Measurements from ENCODE around the gene ACAT2.
"Not testable (repeated sequence)": the region's sequence is repeated elsewhere in the genome, so short reads cannot be mapped to it uniquely, and the experiment has no call there.

Gene ACAT2

DNA sequence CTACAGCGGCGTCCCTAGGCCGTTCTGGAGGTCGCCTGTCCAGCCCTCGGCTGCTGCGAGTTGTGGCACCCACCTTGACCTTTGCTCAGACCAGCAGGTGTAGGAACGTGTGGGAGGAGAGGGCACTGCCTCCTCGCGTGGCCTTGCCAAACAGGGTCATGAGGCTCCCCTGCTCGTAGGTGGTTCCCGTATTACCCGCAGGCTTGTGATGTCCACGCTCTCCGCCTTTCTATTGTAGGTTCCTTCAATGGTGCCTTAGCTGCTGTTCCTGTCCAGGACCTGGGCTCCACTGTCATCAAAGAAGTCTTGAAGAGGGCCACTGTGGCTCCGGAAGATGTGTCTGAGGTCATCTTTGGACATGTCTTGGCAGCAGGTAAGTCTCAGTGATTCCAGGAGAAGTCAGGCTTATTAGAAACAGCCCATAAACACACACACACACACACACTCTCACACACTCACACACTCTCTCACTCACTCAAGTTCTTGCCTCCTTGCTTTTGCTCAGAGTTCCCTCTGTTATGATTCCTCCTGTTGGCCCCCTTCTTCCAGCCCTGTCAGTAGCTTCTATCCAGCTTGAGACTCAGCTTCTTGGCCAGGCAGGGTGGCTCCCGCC lies 942 bp downstream of the ACAT2 start:
- in situ Hi-C loops (cut with MboI; ENCODE audit: low sequenced_read_pairs), result no loop called here

DNA sequence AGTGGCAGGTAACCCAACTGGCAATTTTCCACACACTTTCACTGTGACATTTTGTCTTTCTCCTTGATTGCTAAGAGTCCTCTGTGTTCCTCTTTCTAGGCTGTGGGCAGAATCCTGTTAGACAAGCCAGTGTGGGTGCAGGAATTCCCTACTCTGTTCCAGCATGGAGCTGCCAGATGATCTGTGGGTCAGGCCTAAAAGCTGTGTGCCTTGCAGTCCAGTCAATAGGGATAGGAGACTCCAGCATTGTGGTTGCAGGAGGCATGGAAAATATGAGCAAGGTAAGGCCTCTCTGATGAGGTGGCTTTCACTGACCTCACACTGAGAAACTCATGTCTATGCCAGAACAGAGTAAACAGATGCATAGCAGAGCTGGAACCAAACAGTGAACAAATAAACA lies 5.1 kb downstream of the ACAT2 start:
- in situ Hi-C loops (cut with MboI; ENCODE audit: low sequenced_read_pairs), result no loop called here

DNA sequence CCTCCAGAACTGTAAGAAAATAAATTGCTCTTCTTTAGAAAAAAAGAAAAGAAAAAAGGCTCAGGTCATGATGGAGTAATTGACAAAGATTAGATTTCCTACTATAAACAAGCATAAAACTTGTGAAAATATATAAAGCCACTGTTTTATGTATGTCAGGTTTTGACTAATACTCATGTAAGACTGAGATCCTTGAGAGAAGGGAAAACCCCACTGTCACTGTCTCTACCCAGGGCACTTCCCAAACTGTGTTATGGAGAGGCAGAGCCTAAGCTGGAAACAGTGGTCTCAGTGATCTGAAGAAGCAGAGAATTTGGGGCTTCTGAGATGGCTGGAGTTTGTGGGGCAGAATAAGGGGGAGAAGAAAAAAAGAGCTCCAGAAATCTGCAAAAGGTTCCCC lies 7.6 kb downstream of the ACAT2 start:
- in situ Hi-C loops (cut with MboI; ENCODE audit: low sequenced_read_pairs), result no loop called here

DNA sequence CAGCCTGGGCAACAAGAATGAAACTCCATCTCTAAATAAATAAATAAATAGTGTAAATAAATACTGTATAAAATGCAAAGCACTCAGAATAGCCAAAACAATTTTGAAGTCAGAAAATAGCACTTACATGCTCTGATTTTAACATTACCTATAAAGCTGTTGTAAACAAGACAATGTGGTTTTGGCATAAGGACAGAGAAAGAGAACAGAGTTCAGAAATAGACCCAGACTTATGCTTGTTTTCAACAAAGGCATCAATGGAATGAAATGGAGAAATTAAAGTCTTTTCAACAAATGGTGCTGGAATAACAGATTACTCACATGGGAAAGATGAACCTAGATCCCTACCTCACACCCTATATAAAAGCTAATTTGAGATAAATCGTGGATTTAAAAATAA lies 10.4 kb downstream of the ACAT2 start:
- in situ Hi-C loops (cut with MboI; ENCODE audit: low sequenced_read_pairs), result no loop called here

DNA sequence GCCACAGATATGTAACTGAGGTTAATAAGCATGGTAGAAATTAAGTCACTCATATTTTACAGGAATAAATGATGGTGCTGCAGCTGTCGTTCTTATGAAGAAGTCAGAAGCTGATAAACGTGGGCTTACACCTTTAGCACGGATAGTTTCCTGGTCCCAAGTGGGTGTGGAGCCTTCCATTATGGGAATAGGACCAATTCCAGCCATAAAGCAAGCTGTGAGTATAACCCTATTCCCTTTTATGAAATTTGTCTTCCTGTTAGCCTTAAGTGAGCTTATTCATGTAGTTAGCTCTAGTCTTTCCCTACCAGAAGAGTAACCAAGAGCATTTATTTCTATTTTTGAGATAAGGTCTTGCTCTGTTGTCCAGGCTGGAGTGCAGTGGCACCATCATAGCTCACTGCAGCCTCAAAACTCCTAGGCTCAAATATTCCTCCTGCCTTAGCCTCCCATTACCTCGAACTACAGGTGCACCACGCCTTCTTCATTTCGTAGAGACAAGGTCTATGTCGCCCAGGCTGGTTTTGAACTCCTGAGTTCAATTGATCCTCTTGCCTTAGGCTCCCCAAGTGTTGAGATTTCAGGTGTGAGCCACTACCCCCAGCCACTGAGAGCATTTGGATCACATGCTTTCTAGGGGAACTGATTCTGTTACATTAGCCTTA lies 15.5 kb downstream of the ACAT2 start:
- in situ Hi-C loops (cut with MboI; ENCODE audit: low sequenced_read_pairs), result no loop called here

DNA sequence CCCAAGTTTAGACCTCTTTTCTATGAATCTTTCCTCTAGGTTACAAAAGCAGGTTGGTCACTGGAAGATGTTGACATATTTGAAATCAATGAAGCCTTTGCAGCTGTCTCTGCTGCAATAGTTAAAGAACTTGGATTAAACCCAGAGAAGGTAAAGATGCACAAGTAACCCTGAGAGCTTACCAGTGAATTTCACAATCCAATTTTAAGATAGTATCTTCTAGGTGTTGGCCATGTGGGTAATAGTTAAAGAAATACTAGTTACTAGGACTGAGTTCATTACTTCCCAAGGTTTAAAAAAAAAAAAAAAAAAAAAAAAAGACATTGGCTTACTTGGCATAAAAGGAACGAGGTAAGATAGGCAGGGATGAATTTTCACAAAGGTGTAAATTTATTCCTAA lies 16.3 kb downstream of the ACAT2 start:
- in situ Hi-C loops (cut with MboI; ENCODE audit: low sequenced_read_pairs), result no loop called here

DNA sequence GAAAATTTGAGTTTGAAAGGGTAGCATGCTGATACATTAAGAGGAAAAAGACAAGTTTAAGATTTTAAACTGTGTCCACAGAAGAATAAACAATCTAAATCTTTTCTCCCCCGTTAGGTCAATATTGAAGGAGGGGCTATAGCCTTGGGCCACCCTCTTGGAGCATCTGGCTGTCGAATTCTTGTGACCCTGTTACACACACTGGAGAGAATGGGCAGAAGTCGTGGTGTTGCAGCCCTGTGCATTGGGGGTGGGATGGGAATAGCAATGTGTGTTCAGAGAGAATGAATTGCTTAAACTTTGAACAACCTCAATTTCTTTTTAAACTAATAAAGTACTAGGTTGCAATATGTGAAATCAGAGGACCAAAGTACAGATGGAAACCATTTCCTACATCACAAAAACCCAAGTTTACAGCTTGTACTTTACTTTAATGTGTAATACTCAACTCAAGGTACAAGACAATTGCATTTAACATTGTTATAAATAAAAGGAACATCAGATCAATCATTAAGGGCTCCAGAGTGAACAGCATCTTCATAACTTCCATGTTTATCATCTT lies 16.8 kb downstream of the ACAT2 start:
- in situ Hi-C loops (cut with MboI; ENCODE audit: low sequenced_read_pairs), result no loop called here

DNA sequence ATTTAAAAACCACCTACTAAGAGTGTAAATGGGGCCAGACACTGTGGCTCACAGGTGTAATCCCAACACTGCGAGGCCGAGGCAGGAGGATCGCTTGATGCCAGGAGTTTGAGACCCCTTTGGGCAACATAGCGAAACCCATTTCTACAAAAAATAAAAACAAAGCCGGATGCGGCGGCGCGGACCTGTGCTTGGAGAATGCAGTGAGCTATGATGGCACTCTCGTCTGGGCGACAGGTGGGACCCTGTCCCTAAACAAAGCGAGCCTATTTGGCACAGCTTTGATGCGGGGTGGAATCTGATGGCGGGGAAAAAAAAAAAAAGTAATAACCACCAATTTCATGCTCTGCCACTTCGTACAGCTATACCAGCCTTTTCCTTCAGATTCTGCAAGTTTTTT lies 26.4 kb downstream of the ACAT2 start:
- in situ Hi-C loops (cut with MboI; ENCODE audit: low sequenced_read_pairs), result no loop called here

DNA sequence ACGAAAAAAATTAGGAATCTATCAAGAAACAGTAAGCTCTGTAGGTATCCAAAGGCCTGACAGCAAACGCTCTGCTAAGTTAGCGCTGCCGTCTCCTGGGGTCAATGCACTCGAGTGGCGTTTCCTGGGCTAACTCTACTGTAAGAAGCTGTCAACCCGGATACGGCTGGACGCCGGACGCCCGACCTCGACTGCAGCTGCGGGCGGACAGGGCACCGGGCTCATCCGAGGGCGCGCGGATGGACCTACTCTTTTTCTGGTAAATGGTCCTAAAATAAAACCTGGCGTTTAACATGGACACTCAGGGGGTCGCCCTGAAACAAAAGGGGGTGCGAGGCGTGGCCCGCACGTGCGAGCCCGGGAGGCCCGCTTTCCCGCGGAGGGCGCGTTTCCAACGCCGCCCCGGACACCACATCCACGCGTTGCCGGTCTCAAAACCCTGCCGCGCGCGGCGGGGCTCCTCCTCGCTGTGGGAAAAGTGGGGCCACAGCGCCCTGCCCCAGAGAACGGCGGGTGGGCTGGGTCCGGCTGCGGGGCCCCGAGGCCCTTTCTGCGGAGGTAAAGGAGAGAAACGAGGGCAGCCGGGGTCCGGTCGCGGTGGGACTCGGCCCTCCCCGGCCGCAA lies 27.0 kb downstream of the ACAT2 start:
- in situ Hi-C loops (cut with MboI; ENCODE audit: low sequenced_read_pairs), result no loop called here

DNA sequence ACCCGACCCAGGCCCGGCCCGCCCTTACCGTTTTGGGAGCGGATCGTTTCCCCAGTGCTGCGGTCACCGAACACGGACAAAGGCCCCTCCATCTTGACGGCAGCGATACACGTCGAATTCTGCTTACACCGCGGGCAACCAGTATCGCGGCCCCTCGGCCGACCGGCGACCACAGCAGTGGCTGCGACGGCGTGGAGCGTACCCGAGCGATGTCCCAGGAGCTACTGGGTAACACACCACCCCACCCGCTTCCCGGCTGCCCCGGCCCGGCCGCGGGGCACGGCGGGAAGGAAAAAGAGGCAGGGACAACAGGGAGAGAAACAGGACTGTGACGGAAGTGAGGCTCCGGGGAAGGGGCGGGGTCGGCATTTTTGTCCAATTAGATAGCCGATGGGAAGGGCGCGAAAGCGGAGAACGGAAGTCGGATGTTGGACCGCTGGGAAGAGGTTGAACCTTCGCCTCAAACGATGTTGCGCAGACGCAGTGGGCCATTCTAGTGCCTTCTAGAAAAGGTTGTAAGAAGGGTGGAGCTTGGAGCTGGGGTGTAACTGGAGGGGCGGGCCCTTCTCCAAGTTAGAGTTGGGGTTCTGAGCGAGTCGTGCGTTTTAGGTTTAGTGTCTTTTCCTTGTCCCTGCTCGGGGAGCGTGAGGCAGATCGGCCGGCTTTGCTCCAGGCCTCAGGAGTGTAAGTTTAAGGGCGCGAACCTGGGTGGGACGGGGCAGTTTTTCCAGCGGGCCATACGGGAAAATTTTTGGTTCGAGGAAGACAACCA lies 27.7 kb downstream of the ACAT2 start, which contains the start of gene TCP1:
Gene TCP1, minus strand, starts transcription at position 226 of the 772 bp plus-strand sequence. Its CDS starts 134 bp downstream, at position 92.
- in situ Hi-C loops (cut with MboI; ENCODE audit: low sequenced_read_pairs), result no loop called here

DNA sequence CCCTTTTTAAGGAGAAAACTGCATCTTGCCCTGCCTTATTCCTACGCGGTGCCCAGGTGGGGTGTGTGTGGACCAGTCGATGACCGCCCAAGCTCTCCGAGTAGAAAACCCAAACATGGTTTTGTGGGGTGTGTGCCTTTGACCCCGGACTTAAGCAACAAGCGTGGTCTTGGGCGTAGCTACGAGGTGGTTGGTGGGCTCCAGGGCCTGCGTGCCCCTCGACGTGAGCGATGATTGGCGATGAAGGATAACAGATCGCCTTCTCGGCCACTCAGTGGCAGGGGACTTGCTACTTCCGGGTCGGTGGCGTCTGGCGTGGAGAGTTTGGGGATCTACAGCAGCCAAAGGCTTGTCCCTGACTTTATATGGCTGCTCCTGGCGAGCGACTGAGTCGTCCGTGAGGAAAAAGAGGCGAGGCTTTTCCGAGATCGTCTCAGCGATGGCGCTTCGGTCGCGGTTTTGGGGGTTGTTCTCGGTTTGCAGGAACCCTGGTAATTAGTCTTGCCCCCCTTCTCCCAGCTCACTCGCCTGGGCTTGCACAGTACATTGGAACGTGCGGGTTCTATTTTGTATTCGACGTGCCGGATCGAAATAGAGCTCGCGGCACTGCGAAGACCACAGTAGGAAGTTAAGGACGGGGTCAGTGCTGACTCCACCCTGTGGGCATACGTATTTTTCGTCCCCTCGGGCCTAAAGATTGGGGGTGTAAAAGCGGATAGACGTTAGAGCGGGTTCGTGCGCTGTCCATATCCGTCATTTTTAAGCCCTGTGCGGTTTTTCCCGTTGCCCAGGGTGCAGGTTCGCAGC lies 28.5 kb downstream of the ACAT2 start, which contains the start of gene MRPL18:
Gene MRPL18, plus strand, starts transcription at position 319 of the 807 bp plus-strand sequence. Its CDS starts 121 bp downstream, at position 440.
- in situ Hi-C loops (cut with MboI; ENCODE audit: low sequenced_read_pairs), result no loop called here

DNA sequence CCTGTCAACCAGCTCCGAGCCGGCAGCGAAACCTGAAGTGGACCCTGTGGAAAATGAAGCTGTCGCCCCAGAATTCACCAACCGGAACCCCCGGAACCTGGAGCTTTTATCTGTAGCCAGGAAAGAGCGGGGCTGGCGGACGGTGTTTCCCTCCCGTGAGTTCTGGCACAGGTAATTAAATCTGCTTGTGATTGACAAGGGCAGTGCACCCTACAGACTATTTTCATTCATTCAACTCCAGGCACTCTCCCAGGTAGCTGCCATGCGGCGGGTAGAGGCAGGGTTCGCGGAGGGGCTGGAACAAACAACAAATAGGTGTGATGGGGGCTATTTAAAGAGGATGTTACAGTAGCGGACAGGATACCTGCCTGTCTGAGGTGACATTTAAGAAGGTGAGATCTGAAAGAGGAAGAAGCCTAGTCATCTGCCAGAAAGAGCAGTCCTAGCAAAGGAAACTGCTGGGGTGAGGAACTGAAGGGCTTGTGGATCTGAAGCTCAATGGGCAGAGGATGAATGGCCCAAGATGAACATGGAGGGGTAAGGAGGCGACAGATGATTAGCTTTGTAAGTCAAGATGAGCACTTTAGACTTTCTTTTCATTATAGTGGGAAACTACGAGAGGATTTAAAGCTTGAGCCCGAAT lies 29.2 kb downstream of the ACAT2 start:
- in situ Hi-C loops (cut with MboI; ENCODE audit: low sequenced_read_pairs), result no loop called here

DNA sequence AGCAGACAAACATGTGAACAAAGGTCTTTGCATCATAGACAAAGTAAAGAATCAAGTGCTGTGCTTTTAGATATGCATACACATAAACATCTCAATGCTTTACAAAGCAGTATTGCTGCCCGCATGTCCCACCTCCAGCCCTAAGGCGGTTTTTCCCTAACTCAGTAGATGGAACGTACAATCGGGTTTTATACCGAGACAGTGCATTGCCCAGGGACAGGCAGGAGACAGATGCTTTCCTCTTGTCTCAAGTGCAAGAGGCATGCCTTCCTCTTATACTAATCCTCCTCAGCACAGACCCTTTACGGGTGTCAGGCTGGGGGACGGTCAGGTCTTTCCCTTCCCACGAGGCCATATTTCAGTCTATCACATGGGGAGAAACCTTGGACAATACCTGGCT lies 33.1 kb downstream of the ACAT2 start:
- in situ Hi-C loops (cut with MboI; ENCODE audit: low sequenced_read_pairs), result not testable (repeated sequence)

DNA sequence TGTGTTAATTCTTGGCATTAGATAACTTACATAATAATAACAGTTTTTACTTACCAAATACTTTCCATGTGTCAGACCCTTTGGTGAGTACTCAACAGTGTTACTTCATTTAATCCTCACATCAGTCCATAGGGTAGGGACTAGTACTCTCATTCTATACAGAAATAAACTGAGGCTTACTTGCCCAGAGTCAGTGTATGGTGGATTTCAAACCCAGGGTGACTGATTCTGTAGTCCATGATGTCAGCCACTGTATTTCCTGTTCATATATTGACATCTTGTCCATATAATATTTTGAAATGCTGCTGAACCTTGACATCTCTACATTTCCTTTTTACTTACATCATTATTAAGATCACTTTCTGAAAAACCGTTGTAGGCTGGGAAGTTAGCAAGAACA lies 35.7 kb downstream of the ACAT2 start:
- in situ Hi-C loops (cut with MboI; ENCODE audit: low sequenced_read_pairs), result no loop called here

DNA sequence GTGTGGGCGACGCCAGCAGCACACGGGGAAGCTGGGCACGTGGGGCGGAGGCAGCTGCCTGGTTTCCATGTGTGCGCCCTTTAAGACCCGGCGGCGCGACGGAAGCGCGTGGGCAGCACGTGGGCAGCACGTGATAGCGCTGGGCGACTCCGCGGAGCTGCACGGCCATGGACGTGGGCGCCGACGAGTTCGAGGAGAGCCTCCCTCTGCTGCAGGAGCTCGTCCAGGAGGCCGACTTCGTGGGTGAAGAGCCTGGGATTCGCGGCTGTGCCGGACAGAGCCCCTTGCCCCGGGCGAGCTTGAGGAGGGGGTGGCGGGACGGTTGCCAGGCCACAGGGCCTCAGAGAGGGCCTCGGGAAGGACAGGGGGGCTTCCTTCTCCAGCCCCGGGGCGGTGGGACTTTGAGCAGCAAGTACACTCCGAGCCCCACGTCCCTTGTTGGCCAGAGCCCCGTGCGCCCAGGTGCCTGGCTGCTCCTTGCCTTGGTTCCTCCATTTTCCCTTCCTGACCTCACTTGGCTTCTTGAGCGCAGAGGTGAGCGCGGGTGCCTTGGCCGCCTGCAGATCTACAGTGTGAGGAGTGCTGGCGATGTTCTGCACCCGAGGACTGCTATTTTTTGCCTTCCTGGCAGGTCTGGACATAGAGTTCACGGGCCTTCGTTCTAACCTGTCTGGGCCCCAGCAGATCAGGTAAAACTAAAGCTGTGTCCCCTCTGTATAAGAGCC lies 38.5 kb downstream of the ACAT2 start, which contains the start of gene PNLDC1:
Gene PNLDC1, plus strand, starts transcription at position 136 of the 725 bp plus-strand sequence. Its CDS starts 32 bp downstream, at position 168.
- in situ Hi-C loops (cut with MboI; ENCODE audit: low sequenced_read_pairs), result no loop called here

DNA sequence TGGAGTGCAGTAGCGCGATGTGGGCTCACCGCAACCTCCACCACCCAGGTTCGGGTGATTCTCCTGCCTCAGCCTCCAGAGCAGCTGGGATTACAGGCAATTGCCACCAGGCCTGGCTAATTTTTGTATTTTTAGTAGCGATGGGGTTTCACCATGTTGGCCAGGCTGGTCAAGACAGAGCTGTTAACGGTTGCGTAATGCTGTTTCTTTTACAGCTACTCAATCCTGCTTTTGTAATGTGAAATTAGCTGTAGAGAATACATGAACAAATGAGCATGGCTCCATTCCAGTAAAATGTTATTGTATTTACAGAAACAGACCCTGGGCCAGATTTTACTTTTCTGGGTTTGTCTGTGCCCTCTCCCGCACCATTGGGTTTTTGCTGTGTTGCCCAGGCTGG lies 40.1 kb downstream of the ACAT2 start:
- in situ Hi-C loops (cut with MboI; ENCODE audit: low sequenced_read_pairs), result no loop called here

DNA sequence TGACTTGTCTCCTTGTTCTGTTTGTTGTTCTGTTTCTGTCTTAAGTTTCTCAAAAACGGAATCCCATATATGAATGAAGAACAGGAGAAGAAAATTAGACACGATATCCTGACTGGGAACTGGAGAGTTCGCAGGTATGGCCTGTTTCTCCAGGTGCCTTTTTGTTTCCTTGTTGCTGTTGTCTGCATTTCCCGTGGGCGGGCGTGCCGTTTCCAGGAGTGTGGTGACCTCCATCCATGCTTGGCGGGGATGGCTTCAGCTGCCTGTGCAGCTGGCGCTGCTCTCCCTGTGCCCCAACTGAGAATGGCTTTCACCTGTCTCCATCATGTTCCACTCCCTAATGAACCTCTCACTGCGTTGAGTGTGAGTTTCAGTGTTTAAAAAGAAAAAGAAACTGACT lies 42.7 kb downstream of the ACAT2 start:
- in situ Hi-C loops (cut with MboI; ENCODE audit: low sequenced_read_pairs), result no loop called here

DNA sequence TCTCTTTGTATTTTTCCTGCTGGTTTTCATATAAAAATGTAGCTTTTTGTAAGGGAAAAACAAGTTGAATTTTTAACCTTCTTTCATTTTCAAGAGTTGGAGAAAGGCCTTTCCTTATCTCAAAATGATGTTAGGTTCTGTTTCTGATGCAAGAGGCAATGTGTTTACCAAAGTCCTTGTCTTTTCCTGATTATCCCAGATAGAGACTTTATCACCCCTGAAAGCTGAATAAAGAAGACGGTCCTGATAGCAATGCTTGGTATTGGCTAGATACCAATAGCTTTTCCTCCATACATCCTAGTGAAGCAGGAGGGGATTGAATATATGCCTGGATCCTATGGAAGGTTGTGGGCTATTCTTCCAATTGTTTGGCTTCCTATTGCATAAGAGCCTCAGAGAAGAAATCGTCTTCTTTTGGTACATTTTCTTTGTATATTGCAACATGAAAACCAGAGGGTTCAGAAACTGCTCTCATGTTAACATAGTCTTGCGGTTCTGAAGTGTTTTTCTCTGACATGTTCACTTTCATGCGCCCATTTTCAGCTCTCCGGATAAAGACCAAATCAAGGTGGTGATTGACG lies 43.7 kb downstream of the ACAT2 start:
- in situ Hi-C loops (cut with MboI; ENCODE audit: low sequenced_read_pairs), result no loop called here

DNA sequence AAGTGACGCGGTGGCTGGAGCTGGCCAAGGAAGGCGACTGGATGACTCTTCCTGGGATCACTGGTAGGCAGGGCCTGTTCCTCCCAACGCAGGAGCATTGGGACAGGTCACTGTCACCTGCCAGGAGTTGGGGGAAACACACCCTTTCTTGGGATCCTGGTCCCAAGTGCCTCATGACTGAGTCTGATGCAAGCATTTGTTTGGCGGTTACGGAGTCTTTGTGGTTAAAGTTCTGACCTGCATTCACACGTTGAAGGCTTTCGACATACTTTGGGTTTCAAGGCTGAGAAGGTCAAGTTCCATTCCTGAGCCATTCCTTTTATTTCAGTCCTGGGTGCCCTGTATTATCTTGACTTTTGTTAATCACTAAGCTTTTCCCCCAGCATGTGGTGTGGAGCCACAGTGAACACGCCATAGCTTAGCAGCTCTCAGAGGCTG lies 44.2 kb downstream of the ACAT2 start:
- in situ Hi-C loops (cut with MboI; ENCODE audit: low sequenced_read_pairs), result no loop called here

Data from HL-60/S4 (cell line).